IPS-11a (cell line): ENCODE results near the gene MALT1.

Experiments used
- H3K4me3 ChIP-seq: one replicate; pipeline ENCODE4 v1.5.1; 2013; ENCODE audit warnings: low read depth, low read length, control low read depth

The MALT1 gene

DNA sequence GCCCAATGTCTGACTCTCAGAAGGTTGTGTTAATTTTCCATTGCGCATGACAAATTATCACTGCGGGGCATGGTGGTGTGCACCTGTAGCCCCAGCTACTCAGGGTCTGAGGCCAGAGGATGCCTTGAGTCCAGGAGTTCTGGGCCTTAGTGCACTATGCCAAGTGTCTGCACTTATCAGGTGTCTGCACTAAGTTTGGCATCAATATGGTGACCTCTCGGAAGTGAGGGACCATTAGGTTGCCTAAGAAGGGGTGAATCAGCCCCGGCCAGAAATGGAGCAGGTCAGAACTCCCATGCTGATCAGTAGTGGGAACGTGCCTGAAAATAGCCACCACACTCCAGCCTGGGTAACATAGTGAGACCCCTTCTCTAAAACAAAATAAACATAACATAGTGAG is 131.7 kb downstream of the MALT1 start:
- H3K4me3 ChIP-seq: no peak overlapping the region

DNA sequence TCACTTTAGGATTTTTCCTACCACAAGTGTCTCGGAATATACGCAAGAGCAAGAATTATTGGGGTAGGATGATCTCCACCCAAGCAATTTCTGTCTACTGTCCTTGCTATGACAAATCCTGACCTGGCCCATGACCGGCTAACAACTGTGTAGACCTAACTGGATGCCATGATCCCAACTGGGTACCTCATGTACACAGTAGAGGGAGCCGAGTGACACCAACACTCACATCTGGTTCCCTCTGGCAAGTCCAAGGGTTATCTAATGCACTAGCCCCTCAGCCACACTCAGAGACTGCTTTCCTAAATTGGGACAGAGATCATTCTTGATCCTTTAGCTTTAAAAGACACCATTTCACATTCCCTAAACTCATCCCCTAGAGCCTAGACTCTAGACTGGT is 132.7 kb downstream of the MALT1 start:
- no peak overlapping the region for H3K4me3 ChIP-seq
